Measurements from ENCODE around the gene LAX1.
"Not testable (repeated sequence)": the region's sequence is repeated elsewhere in the genome, so short reads cannot be mapped to it uniquely, and the experiment has no call there.

GRCh38 chr1:203793561-203793960 lies 28.6 kb downstream of the LAX1 start:
- TF ChIP-seq YY1 (IDR thresholded peaks at IDR 0.05; ENCODE audit: insufficient read depth, insufficient read length); SUZ12 (IDR thresholded peaks at IDR 0.05; ENCODE audit: extremely low read depth, insufficient read depth, insufficient read length); ZNF274 (IDR thresholded peaks at IDR 0.05; ENCODE audit: low read depth, low read length): not testable (repeated sequence)

Data from NT2/D1 (cell line).